ENCODE data around the gene COL8A1. TPM values are rescaled to one million over a fixed set of nuclear protein-coding genes. Genes with fewer than 3 reads are reported as not detected.
"Not testable (repeated sequence)": the region's sequence is repeated elsewhere in the genome, so short reads cannot be mapped to it uniquely, and the experiment has no call there.

Gene COL8A1
- polyA plus RNA-seq, 3 donors = 6.8 to 9.1 (median 7.9) TPM

GRCh38 chr3:99724276-99724675 lies 85.9 kb downstream of the COL8A1 start:
- DNase-seq (ENCODE audit: extremely low read depth in 1 of 11, low read depth in 9 of 11, low spot score in 4 of 11) = no peak

DNA sequence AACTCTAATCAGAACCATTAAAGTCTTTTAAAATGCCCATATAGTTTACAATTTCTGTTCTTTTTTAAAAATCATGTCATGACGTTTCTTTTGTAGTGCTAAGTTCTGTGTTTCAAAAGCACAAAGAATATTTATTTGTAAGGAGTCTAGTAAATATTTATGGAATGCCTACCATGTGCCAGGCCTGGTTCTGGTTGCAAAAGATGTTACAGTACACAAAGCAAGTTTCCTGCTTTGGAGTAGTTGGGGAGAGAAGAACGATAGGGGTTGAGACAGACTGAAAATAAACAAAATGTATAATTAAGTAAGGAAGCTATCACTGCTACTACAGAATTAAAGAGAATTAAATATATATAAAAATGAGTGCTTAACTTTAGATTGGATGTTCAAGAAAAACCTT lies 92.5 kb downstream of the COL8A1 start:
- DNase-seq (ENCODE audit: extremely low read depth in 1 of 11, low read depth in 9 of 11, low spot score in 4 of 11) = no peak

DNA sequence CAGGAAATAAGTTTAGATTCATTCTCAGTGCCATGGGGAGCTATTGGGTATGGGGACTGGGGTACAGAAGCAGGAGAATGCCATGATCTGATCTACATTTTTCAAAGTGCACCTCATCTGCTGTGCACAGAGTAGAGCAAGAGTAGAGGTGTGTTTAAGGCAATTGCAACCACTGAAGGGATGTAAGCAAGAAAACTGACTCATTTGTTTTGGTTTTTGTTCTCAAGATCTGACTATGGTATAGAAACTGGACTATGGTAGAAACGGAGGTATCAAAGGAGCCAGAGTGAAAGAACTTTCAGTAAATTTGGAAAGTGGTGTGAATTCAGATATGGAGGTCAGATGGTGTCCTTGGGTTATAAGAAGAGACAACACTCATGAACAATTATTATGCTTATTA lies 93.1 kb downstream of the COL8A1 start:
- DNase-seq (ENCODE audit: extremely low read depth in 1 of 11, low read depth in 9 of 11, low spot score in 4 of 11) = no peak

DNA sequence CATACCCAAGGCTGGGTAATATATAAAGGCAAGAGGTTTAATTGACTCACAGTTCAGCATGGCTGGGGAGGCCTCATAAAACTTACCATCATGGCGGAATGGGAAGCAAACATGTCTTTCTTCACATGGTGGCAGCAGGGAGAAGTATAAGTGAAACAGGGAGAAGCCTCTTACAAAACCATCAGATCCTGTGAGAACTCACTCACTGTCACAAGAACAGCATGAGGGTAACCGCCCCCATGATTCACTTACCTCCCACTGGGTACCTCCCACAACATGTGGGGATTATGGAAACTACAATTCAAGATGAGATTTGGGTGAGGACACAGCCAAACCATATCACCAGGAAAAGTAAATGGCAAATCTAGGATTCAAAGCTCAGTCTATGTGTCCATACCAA lies 102.0 kb downstream of the COL8A1 start:
- not testable (repeated sequence) for DNase-seq (ENCODE audit: extremely low read depth in 1 of 11, low read depth in 9 of 11, low spot score in 4 of 11)

DNA sequence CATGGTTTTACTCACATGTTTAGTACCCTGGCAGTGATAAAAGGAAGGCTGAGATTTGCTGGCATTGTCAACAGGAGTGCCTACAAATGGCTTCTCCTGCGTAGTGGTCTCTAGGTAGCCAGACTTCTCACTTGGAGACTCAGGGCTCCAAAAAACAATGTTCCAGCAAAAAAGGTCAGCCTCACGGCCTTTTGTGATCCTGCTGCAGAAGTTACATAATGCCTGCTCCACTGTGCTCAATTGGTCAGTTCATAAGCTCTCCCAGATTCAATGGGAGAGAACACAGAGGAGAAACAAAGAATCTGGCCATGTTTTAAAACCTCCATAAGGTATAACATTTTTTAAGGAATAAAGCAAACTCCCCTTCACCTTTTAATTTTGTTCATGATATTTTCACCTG lies 103.2 kb downstream of the COL8A1 start:
- DNase-seq (ENCODE audit: extremely low read depth in 1 of 11, low read depth in 9 of 11, low spot score in 4 of 11) = no peak

DNA sequence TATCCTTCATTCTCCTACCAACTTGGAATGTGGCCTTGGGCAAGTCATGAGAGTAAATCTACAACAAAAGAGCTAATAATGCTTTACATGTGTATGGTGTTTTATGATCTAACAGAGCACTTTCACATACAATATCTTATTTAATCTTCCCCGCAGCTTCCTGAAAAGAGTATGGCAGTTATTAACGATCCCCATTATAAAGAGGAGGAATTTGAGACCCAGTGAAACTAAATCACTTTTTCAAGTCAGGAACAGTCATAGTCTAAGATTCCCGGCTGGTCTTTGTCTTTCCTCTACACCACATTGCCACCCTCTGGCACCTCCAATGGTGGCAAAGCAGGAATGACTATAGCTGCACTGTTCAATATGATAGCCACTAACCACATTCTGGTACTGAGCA lies 109.5 kb downstream of the COL8A1 start:
- peak in 4 of 11 donors; percentile 11 to 21 (median 12) for DNase-seq (ENCODE audit: extremely low read depth in 1 of 11, low read depth in 9 of 11, low spot score in 4 of 11)

- DNase-seq (ENCODE audit: extremely low read depth in 1 of 11, low read depth in 9 of 11, low spot score in 4 of 11) = no peak
These were observed 113.3 kb downstream of the COL8A1 start for GRCh38 chr3:99751649-99752048.

DNA sequence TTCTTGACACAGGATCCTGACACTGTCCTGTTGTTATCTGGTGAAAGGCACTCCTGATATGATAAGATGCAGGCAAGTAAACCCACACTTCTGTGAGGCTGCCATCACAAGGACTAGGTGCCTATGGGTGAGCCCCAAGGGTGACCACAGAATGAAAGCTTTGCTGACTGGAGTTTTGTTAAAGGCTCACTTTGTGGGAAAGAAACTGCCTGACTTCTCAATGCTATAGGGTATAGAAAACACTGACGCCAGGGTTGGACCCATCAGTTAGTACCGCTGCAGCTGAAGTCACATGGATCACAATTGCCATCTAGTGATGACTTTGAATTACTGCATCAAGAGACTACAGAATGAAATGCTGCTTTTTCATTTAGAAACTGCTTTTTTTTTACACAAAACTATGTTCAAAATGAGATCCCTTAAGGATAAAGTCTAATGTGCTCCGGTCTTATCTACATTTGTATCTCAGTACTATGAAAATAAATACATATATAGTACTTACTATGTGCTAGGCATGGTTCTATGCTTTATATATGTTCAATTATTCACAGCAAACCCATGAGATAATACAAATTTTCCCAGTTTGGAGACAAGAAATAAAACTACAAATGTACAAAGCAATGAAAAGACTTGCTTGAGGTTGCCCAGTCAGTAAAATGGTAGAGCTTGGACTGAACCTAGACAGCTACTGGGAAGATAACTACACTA lies 115.0 kb downstream of the COL8A1 start:
- peak in 9 of 11 donors; percentile 16 to 60 (median 46) for DNase-seq (ENCODE audit: extremely low read depth in 1 of 11, low read depth in 9 of 11, low spot score in 4 of 11)

DNA sequence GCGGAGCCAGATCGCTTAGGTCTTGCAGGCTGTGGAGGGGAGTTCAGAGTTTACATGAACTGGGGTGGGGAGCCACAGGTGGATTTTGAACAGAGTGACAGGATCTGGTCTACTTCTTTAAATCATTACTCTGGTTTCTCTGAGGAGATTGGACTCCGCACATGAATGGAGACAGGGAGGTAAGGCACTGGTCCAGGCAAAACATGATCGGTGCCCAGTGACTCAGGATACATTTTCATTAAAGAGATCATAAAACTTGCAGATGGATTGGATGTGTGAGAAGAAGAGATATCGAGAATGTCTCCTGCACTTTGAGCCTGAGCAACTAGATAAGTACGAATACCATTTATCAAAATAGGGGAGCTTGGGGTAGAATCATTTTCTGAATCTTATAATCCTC lies 117.4 kb downstream of the COL8A1 start:
- no peak for DNase-seq (ENCODE audit: extremely low read depth in 1 of 11, low read depth in 9 of 11, low spot score in 4 of 11)

DNA sequence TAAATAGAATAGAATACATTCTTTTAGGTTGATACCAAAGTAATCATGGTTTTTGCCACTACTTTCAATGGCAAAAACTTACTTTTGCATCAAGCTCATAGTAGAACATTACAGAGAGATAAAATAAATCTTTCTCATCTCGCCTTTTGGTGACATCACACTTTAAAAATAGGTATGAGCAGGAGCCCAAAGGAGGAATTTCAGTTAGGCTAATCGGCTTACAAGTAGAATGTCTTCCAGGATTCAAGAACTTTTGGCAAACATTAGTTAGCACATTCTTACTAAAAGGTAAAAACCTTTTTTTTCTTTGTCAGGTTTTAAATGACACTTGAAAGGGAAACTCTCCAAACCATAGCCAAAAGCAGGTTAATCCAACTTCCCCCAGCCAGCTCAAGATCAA lies 119.6 kb downstream of the COL8A1 start:
- DNase-seq (ENCODE audit: extremely low read depth in 1 of 11, low read depth in 9 of 11, low spot score in 4 of 11) = no peak

GRCh38 chr3:99758502-99759177 lies 120.2 kb downstream of the COL8A1 start:
- DNase-seq (ENCODE audit: extremely low read depth in 1 of 11, low read depth in 9 of 11, low spot score in 4 of 11) = no peak

GRCh38 chr3:99760031-99760430 lies 121.6 kb downstream of the COL8A1 start:
- DNase-seq (ENCODE audit: extremely low read depth in 1 of 11, low read depth in 9 of 11, low spot score in 4 of 11) = no peak

GRCh38 chr3:99760629-99761028 lies 122.2 kb downstream of the COL8A1 start:
- no peak for DNase-seq (ENCODE audit: extremely low read depth in 1 of 11, low read depth in 9 of 11, low spot score in 4 of 11)

DNA sequence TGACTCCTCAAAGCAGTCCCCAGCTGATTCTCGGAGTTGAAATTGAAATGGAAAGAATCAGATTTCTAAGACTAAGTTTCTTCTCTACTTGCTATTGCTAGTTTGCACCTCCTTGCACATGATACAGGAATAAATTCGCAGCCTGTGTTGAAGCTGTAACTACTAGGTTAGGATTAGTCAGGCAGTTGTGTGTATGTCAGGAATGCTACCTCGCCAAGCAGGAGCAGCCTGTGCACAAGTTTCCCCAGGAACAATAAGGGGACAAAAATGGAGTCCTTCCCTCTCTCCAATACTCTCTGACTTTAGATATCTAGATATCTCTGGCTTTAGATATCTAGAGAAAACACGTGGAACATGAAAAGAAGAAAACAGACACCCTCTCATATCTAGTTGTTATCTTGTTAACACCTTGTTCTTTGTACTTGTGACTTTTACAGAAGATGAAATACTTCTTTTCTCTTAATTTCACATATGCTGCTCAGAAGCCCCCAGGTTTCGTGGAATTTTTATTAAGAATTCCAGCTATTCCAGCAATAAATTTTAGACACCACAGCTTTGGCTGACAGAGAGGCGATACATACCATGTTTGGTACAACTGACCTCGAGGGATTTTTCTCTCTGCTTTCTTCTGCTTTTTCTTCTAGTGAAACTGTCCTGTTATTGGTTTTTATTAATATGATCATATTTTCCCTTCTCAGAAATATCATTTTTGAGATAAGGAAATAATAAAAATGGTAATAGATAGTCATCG lies 123.2 kb downstream of the COL8A1 start:
- no peak for DNase-seq (ENCODE audit: extremely low read depth in 1 of 11, low read depth in 9 of 11, low spot score in 4 of 11)

DNA sequence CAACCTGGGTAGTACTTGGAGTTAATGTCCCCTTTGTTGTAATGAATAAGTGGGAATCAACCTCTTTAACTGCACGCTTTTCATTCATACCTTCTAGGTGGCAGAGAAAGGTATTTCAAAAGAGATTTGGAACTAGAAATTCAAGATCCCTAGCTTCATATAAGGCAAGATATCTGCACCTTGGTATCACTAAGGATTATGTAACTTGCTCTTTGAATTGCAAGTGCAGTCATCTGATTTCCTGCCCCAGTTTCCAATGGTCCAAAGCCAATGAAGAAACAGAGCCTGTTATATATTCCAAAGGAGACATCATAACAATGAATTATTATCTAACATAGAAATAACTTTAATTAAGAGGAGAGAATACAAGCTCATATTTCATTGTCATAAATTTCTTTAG lies 124.5 kb downstream of the COL8A1 start:
- no peak for DNase-seq (ENCODE audit: extremely low read depth in 1 of 11, low read depth in 9 of 11, low spot score in 4 of 11)

DNA sequence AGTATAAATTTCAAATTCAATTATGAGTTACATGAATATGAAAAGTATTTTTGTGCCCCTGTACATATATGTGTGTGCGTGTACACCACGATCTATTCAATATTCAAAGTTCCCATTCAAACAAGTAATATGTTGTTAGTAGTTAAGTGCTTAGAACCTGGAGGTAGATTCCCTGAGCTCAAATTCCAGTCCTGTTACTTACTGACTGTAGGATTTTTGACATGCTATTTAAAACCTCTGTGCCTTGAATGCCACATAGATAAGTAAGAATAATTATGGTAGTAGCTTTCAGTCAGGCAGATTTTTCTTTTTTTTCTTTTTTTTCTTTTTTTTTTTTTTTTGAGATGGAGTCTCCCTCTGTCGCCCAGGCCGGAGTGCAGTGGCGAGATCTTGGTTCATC lies 126.0 kb downstream of the COL8A1 start:
- DNase-seq (ENCODE audit: extremely low read depth in 1 of 11, low read depth in 9 of 11, low spot score in 4 of 11) = no peak

DNA sequence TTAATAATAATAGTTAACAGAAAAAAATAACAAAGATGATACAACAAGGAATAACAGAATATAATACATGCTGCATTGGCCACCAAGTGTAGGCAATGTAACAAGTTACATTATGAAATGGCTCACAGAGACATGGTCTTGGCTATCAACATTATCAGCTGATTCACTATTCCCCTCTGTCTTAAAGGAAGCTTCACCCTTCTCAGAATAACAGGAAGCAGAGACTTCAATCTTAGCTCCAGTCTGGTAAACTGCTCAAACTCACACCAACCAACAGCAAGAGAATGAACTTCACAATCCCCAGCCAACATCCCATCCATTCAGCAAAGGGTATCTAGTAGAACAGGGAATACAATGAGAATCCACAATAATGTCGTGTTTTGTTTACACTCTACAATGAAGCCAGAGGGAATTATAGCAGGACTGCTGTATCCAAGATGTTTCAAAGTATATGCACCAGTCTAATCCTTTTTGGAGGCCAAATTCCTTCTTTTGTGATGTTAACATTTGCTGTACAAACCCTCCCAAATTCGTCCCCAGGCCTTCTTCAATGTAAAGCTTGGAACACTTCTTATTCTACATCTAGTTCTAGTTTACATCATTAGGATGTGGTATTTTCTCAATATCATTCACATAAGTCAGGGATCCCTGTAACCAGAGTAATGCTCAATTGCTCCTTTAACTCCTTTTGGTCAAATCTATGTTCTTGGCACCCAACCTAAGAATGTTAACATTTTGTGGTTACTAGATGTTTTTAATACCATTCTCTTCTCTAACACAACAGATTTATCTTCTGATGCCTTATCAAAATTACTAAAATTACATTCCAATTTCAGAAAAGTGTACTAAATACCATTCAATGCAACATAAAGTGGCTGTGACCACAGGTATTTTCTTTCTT lies 126.9 kb downstream of the COL8A1 start:
- DNase-seq (ENCODE audit: extremely low read depth in 1 of 11, low read depth in 9 of 11, low spot score in 4 of 11) = no peak

DNA sequence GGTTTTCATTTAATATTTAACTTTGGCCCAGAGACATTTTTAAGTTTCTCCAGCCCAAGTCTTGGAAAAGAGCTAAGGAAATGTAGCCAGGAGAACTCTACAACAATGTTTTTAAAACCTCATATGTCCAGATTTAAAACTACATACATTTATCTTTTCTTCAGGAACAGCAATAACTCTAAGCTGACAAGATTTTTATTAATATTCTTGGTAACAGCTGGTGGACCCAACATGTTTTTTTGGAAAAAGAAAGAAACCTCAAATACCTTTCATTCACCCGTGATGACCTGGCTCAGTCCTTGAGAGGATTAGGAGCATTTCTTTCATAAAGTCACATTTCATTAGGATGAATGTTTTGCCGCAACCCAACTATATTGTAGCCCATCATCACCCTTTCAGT lies 128.9 kb downstream of the COL8A1 start:
- no peak for DNase-seq (ENCODE audit: extremely low read depth in 1 of 11, low read depth in 9 of 11, low spot score in 4 of 11)

GRCh38 chr3:99768126-99768525 lies 129.7 kb downstream of the COL8A1 start:
- DNase-seq (ENCODE audit: extremely low read depth in 1 of 11, low read depth in 9 of 11, low spot score in 4 of 11) = no peak

Data from renal cortex interstitium (tissue), 11 donors.